DND-41 (cell line): Measurements from ENCODE around the gene GABRG2.

Experiments
- EZH2 ChIP-seq: IDR thresholded peaks from 3 replicates; pipeline ENCODE4 v1.6.1; 2012; ENCODE audit warnings: borderline replicate concordance, low read depth, mild to moderate bottlenecking, moderate library complexity, low read length, inconsistent platforms; ENCODE audit not compliant: severe bottlenecking
- TF ChIP-seq, protein P1 (sequence below): IDR thresholded peaks from 2 replicates; pipeline ENCODE4 v1.5.1; 2012; ENCODE audit warnings: borderline replicate concordance, low read length, moderate library complexity, mild to moderate bottlenecking; ENCODE audit not compliant: poor library complexity, severe bottlenecking; ENCODE audit errors: extremely low read depth

GRCh38 chr5:162068936-162069335 is 1.4 kb downstream of the GABRG2 start:
- no peak for TF ChIP-seq EZH2
- TF ChIP-seq, protein P1, sequence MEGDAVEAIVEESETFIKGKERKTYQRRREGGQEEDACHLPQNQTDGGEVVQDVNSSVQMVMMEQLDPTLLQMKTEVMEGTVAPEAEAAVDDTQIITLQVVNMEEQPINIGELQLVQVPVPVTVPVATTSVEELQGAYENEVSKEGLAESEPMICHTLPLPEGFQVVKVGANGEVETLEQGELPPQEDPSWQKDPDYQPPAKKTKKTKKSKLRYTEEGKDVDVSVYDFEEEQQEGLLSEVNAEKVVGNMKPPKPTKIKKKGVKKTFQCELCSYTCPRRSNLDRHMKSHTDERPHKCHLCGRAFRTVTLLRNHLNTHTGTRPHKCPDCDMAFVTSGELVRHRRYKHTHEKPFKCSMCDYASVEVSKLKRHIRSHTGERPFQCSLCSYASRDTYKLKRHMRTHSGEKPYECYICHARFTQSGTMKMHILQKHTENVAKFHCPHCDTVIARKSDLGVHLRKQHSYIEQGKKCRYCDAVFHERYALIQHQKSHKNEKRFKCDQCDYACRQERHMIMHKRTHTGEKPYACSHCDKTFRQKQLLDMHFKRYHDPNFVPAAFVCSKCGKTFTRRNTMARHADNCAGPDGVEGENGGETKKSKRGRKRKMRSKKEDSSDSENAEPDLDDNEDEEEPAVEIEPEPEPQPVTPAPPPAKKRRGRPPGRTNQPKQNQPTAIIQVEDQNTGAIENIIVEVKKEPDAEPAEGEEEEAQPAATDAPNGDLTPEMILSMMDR = no peak
